NOMO-1 (cell line): Measurements from ENCODE around the gene CYP1A2.
A peak's percentile ranks its signal among the peaks of the same experiment; 100 is the strongest.
"Not testable (repeated sequence)": the region's sequence is repeated elsewhere in the genome, so short reads cannot be mapped to it uniquely, and the experiment has no call there.

Source experiments
- DNase-seq, 2 experiments: peaks; one replicate each; lab custom pipeline; 2025; ENCODE audit not compliant: unreplicated experiment in 2 of 2; lab: John Stamatoyannopoulos, UW

The CYP1A2 gene

DNA sequence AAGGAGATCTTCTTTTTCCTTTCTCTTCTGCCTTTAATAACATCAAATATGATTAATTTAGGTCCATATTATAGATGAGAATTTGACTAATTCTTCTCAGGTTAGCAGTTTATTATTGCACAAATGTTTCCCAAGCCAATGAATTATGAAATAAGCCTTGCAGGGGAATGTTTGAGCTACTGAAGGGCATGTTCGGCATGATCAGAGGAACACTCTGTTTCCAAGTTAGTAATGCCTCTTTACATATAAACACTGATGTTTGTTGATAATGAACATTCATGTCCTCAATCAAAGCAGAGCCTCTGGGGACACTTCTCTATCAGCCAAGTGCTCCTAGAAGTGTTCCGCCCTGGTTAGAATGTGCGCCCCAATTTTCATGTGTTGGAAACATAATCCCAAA lies 13.3 kb upstream of the CYP1A2 start:
- DNase-seq: no peak

DNA sequence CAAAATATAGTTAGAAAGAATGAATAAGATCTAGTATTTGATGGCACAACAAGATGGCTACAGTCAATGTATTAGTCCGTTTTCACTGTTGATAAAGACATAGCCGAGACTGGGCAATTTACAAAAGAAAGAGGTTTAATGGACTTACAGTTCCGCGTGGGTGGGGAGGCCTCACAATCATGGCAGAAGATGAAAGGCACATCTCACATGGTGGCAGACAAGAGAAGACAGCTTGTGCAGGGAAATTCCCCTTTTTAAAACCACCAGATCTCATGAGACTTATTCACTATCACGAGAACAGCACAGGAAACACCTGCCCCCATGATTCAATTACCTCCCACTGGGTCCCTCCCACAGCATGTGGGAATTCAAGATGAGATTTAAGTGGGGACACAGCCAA lies 10.4 kb upstream of the CYP1A2 start:
- DNase-seq: not testable (repeated sequence)

DNA sequence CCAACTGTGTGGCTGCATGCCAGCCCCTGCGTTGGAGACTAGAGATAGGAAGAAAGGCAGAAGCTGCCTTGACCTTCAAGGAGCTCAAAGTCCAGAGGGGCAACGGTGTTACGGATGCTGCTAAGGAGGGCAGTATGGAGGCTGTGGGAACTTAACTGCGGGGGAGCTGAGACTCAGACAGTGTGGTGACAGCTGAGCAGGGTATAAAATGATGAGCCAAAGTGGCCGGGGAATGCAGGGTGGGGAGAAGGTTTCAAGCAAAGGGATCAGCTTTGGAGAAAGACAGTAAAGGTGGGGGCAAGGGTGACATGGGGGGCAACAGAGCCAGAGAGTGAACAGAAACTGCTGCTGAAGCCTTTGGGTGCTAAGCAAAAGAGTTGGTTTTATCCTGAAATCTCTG lies 6.2 kb upstream of the CYP1A2 start:
- no peak for DNase-seq

DNA sequence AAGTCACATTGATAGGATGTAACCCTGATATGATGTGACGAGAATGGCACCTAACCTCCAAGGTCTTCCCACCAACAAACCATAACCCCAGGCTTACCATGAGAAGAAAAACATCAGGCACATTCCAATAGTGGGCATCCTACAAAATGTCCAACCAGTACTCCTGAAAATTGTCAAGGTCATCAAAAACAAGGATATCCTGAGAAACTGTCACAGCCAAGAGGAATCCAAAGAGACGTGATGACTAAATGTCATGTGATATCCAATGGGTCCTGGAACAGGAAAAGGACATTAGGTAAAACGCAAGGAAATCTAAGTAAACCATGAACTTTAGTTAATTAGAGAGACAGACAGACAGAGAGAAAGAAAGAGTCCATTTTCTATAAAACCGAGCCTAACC lies 2.3 kb upstream of the CYP1A2 start:
- DNase-seq: no peak

DNA sequence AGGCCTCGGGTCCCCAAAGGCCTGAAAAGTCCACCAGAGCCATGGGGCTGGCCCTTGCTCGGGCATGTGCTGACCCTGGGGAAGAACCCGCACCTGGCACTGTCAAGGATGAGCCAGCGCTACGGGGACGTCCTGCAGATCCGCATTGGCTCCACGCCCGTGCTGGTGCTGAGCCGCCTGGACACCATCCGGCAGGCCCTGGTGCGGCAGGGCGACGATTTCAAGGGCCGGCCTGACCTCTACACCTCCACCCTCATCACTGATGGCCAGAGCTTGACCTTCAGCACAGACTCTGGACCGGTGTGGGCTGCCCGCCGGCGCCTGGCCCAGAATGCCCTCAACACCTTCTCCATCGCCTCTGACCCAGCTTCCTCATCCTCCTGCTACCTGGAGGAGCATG lies 1.2 kb downstream of the CYP1A2 start:
- no peak for DNase-seq

DNA sequence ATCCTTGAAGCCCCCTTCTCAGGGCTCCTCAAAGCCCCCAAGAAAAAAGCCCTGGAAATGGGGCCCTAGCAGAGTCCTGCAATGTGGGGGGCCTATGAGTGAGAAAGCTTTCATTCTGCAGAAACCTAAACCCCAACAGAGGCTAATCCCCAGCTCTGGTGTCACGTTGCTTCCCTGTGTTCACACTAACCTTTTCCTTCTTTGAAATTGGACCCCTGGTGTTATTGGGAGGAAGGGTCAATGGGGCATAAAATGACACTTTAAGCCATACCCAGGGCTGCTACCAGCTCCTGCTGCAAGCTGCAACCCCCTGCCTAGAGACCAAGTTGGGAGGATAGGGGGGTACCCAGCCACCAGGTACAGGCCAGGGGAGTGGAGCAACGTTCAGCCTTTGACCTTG lies 2.1 kb downstream of the CYP1A2 start:
- DNase-seq: no peak

DNA sequence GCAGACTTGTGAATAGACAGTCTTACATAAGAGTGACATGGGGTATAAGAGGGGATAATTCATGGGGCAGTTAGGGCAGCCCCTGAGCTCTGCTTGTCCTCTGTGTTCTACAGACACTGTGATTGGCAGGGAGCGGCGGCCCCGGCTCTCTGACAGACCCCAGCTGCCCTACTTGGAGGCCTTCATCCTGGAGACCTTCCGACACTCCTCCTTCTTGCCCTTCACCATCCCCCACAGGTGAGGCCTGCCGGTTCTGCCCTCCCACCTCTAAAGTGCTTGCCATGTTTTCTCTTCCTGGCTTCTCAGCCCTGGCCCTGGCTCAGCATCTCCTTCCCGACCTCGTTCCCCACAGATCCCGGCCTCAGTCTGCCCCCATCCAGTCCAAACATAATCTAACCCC lies 3.4 kb downstream of the CYP1A2 start:
- no peak for DNase-seq

DNA sequence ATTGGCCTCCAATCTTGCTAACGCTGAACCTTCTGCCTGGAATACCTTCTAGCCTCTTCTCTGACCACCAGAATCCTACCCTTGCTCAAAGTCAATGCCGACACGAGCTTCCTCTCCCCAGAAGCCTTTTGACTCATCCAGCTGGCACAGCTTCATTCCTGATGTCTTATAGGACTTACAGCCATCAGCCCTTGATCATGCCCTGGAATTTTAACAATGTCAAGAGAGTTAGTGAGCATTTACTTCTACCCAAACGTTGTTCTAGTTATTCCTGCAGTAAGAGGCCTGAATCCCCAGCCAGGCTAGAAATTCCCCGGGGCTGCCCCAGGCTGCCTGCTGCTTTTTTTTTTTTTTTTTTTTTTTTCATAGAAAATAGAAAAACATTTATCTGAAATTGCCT lies 3.9 kb downstream of the CYP1A2 start:
- no peak for DNase-seq

DNA sequence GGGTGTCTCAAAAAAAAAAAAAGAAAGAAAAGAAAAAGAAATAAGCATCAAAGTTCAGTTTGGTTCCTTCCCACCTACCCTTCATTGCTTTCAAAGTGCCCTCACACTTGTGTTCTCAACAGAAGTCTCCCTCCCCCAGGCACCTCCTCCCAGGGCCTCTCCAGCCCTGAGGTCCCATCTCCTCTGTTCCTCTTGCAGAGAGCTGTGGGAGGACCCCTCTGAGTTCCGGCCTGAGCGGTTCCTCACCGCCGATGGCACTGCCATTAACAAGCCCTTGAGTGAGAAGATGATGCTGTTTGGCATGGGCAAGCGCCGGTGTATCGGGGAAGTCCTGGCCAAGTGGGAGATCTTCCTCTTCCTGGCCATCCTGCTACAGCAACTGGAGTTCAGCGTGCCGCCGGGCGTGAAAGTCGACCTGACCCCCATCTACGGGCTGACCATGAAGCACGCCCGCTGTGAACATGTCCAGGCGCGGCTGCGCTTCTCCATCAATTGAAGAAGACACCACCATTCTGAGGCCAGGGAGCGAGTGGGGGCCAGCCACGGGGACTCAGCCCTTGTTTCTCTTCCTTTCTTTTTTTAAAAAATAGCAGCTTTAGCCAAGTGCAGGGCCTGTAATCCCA lies 6.1 kb downstream of the CYP1A2 start:
- no peak for DNase-seq

DNA sequence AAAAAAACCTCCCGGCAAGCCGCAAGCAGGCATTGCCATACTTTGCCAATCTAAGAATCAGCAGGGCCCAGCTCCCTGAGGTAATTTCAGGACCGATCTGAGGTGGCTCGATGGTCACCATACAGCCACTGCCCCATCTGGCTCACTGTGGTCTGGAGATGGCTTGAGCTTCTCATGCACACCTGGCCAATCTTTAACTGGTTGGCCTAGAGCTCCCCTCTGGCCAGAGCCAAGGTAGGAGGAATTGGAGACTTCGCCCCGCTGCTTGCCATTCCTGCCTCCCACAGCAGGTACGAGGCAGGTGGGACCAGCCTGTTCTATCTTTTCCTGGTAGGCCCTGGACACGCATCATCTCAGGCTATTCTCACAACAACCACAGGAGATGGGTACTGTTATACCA lies 10.1 kb downstream of the CYP1A2 start:
- DNase-seq: no peak

DNA sequence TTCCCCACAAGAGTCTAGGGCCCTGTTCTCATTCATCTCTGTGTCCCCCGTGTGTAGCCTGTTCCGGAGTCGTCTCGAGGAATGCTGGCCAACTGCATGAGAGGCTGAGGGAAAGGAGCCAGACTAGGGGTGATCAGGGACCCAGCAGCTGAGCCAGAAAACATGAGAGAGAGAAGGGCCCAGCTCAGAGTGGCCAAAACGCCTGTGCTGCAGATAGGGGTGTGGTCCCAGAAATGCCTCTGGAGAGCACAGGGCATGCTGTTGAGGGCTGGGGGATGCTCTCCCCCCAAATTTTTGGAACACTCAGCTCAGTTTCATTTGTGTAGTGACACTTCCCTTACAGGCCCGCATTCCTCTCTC lies 14.1 kb downstream of the CYP1A2 start:
- DNase-seq: no peak

DNA sequence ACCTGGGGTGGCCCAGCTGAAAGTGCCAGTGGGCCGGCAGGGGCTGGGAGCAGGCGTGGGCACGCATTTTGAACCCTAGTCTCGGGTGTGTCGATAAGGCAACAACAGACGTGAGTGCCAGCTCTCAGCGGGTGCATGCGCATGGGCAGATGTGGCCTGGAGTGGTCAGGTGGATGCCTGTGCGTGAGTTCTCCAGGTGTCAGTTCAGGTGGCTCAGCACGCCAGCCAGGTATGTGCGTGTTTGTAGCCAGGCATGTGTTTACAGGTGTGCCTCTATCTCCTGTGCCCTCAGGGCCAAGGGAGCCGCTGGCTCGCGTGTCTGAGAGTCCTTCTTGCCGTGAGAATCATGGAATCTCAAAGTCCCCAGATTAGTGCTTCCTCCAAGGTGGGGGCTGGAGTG lies 14.8 kb downstream of the CYP1A2 start:
- no peak for DNase-seq

DNA sequence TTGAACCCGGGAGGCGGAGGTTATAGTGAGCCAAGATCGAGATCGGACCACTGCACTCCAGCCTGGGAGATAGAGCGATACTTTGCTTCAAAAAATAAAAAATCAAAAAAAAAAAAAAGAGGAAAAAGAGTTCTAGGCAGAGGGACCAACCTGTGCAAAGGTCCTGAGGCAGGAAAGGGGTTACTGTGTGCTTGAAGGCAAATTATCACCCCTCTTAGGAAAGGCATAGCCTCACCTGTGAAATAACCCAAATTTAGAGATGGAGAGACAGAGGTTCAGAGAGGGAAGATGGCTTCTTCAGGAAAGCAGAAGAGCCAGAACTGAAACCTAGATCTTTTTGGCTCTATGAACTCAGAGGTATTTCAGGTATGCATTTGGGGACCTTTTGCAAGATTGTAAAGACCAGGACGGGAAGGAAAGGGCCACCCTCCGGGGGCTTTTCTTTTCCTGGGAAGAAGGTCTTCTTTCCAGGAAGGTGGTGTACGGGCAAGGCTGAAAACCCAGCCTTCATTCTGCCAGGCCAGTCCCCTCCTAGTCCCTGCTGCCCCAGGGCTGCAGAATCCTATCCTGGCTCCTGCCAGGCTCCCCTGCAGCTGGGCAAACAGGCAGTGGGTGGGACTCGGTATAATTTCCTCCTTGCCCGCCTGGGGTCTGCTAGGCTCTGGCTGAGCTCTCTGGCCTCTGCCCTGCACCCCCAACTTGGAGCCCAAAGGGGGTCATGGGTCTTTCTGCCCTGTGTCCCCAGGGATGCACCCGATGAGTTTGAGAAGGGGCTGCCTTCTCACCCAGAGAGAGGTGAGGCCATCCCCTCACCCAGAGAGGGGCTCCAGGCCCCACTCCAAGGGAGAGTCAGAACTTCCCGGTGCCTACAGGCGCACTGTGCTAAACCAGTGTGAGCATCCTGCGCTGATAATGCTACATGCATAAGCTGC lies 18.8 kb downstream of the CYP1A2 start:
- no peak for DNase-seq

DNA sequence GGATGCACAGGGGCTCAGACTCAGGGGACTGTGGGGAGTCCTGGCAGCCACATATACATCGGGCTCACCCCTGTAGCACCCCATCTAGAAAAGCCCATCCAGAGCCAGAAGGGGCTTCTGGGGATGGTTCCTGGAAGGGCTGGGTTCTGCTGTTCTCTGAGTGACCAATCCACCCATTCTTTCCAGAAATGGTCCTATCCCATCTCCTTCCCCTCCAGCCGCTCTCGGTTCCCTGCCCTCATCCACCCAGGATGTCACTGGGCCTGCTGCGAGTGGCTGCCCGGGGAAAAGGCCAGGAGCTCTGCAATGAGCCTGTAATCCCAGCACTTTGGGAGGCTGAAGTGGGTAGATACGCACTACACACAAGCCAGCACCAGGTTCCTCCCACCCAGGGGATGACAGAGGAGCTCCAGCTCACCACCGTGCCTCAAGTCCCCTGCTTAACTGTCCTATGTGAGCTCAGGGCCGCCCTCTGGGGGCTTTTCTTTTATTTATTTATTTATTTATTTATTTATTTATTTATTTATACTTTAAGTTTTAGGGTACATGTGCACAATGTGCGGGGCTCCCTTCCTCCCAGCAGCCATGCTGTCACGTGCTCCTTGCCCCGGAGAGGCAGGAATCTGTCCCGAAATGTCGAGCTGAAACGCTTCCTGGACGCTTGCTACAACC lies 19.6 kb downstream of the CYP1A2 start:
- DNase-seq: no peak

DNA sequence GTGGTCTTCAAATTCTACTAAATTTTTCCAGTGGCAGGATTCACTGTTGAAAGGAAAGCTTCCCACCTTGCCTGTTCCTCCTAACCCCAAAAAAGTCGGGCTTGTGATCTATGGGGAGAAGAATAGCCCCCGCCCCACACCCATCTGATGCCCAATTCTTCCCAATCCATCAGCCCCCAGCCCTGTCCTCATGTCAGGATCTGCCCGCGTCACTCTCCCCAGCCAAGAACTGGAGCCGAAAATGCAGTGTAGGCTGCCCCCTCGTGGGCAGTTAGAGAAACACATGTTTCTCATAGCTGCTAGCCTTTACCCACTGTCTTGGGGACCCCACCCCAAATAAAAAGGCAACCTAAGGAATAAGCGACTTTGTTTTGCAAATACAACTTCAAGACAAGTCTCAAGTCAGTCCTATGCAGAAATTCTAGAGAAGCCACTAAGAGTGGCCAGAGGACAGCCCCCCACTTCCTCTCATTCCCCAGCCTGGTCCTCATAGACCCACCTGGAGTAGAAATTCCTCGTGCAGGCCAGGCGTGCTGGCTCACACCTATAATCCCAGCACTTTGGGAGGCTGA lies 20.2 kb downstream of the CYP1A2 start:
- peak; percentile 40 to 41 for DNase-seq

DNA sequence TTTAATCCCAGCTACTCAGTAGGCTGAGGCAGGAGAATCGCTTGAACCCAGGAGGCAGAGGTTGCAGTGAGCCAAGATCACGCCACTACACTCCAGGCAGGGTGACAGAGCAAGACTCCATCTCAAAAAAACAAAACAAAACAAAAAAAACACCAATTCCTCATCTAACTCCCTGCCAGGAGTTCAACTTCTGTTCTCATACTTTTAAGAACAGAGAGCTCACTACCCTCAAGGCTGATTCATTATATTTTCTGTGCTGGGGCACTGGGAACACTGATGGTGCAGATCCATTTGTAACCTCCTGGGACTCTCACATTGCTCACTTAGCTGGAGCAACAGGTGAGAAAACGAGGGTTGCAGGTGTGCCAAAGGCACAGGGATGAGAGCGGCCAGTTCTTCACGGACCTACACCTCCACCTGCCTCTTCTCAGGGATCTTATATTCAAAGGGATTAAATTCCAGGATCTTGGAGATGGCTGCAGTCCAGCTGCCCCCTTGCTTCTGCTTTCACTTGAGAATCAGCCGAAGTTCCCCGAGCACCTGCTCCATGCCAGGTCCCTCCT lies 20.9 kb downstream of the CYP1A2 start:
- DNase-seq: no peak

DNA sequence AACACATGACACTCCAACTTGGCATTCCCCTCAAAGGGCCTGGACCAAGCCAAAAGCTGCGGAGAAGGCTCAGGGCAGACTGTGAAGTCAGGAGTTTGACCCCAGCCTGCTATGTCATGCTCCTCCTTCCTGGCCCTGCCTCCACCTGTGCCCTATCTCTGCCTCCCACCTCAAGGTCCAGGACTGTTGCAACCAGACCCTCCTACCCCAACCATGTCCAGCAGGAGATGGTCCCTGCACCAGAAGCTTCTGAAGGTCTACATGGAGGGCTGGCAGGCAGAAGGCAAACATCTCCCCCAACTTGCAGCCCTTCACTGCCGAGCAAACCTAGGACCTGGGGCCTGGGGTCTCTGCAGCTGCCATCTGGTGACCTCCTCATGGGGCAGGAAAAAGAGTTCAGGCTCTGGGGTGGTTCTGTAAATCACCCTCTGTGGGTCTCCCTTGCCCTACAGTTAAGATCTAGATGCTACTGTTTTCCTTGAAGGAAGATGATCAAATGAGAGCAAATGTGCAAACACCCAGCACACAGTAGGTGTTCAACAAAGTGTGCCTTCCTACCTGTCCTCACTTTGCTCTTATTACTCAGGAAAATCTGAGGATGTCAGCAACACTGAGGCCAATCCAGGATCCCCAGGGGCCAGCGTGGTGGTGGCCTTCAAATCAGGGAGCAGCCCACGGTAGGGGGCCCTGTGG lies 21.7 kb downstream of the CYP1A2 start:
- no peak for DNase-seq

DNA sequence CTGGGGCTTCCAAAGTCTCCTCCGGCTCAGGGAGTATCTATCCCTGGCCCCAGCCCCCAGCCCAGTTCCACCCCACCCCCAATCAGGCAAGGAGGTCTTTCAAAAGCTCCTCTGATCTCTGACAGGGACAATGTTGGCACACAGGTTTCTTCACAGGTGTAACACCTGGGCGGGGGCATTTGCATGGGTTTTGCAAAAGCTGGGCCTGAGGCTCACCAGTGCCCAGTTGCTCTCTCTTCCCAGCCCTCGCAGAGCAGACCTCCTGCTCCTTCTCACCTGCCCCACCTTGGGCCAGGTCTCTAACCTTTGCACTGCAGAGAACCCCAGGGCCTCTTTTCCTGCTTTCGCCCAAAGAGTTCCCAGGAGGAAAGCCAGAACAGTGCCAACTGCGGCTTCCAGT lies 24.7 kb downstream of the CYP1A2 start:
- DNase-seq: no peak

DNA sequence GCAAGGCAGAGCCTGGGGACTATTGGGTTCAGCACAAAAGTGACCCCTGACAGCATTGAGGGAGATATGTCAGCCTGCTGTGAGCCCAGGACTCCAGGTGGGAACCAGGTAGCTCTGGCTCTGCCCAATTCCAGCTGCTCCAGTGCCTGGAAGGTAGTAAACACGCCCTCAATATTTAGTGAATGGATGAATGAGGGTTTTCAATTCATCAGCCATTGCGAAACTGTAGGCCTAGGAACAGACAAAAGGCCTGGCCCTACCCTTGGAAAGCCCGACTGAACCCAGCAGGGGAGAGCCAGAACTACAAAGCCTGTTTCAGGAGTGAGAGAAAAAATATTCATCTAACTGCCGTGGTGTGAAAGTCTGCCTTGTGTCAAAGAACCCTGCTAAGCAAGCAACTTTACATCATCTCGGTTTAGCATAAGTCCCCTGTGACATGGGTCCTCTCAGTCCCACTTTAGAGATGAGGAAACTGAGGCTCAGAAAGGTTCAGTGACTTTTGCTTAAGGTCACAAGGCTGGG lies 25.1 kb downstream of the CYP1A2 start:
- no peak for DNase-seq

DNA sequence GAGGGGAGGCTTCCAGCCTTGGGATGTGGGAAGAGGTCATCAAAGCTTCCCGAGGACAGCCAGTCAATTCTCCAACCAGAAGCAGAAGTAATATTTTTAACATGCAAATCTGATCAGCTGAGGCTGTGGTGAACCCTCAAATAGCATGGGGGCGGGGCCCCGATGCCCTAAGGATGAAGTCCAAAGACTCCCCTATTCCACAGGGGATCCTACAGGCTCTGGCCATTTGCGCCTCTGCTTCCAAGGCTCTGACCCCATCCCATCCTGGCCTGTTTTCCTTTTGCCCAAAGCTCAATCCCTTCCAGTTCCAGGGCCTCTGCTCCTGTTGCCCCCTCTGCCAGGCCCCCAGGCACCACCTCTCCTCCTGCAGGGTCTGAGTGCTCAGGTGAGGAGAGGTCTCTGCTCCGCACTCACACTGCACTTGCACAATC lies 26.5 kb downstream of the CYP1A2 start:
- DNase-seq: peak in 1 of 2 experiments; percentile 53
